Small intestine (tissue), 7 donors: ENCODE measurements around the gene ZNF35. TPM values are rescaled to one million over a fixed set of nuclear protein-coding genes. Genes with fewer than 3 reads are reported as not detected.

ENCODE experiments used
- DNase-seq, 2 donors: peaks; one replicate each; pipeline versions ENCODE4 v3.0.0 to v3.0.0-alpha.2; 2013
- FAIRE-seq: peaks from 2 replicates; lab custom pipeline; 2012; peaks lifted over from hg19 to GRCh38; lab: Jason Lieb, UNC
- H3K27ac ChIP-seq, 3 donors: one replicate each; pipeline ENCODE4 v1.5.1; 2013; ENCODE audit warnings: low read length in 2 of 3, mild to moderate bottlenecking in 2 of 3, control low read depth in 1 of 3, inconsistent platforms in 1 of 3, low read depth in 1 of 3, moderate library complexity in 1 of 3
- H3K27me3 ChIP-seq, 3 donors: one replicate each; pipeline ENCODE4 v1.6.1; 2013; ENCODE audit warnings: low read length in 3 of 3, inconsistent platforms in 1 of 3; ENCODE audit not compliant: control insufficient read depth in 3 of 3, insufficient read depth in 3 of 3
- H3K36me3 ChIP-seq, 3 donors: one replicate each; pipeline ENCODE4 v1.6.1; 2013; ENCODE audit warnings: low read length in 3 of 3, inconsistent platforms in 1 of 3, low read depth in 1 of 3, mild to moderate bottlenecking in 1 of 3, moderate library complexity in 1 of 3; ENCODE audit not compliant: control insufficient read depth in 3 of 3, insufficient read depth in 2 of 3
- H3K4me1 ChIP-seq, 3 donors: one replicate each; pipeline ENCODE4 v1.6.1; 2013; ENCODE audit warnings: low read length in 2 of 3, inconsistent platforms in 1 of 3, low read depth in 1 of 3, mild to moderate bottlenecking in 1 of 3, moderate library complexity in 1 of 3; ENCODE audit not compliant: control insufficient read depth in 3 of 3, insufficient read depth in 2 of 3
- H3K4me3 ChIP-seq, 3 donors: one replicate each; pipeline ENCODE4 v1.5.1; 2013; ENCODE audit warnings: low read length in 3 of 3, control low read depth in 1 of 3, inconsistent platforms in 1 of 3, low read depth in 1 of 3, mild to moderate bottlenecking in 1 of 3, moderate library complexity in 1 of 3
- H3K9me3 ChIP-seq, 2 donors: one replicate each; pipeline ENCODE4 v1.6.1; 2013; ENCODE audit warnings: low read depth in 1 of 2, low read length in 1 of 2; ENCODE audit not compliant: control insufficient read depth in 2 of 2, insufficient read depth in 1 of 2
- WGBS, 3 donors: extraction: QIAGEN DNeasy Blood & Tissue Kit; methylation state at CpG; one replicate each; pipeline ENCODE4 v1.1.7; 2013; 5-methylcytosine and 5-hydroxymethylcytosine counted together
- polyA plus RNA-seq, 4 donors: library from polyadenylated mRNA; stranded (reverse) in 3 of 4; unstranded in 1 of 4; fragments of 200-250 nt in 3 of 4; fragments of 120-200 nt in 1 of 4; gene quantifications; one replicate each; pipeline versions ENCODE4 v1.2.1 to v1.2.3, GENCODE V29; 2013
- donor health status: healthy with polysubstance abuse.
- donor health status: control.
- donor health status: control.
- donor health status: Bipolar disorder and iron deficiency.
- donor health status: healthy.

ZNF35 gene
- polyA plus RNA-seq, 4 donors = 3.1 to 7.8 (median 5.0) TPM

GRCh38 chr3:44647771-44648170 lies 761 bp upstream of the ZNF35 start:
- H3K36me3 ChIP-seq = peaks cover 3 to 10% (median 10%) of the 10 kb centered on the region in 3 donors
- DNase-seq = no peak
- H3K27ac ChIP-seq = no peak overlapping the region
- 76 to 89% (median 83%) methylated on average over 1 of the region's 1 CpG for WGBS, 3 donors
- peaks cover 2 to 18% of the 10 kb centered on the region in 2 donors for H3K9me3 ChIP-seq
- H3K4me3 ChIP-seq = no peak overlapping the region
- no peaks in the 10 kb centered on the region for H3K27me3 ChIP-seq
- FAIRE-seq = no peak
- no peaks in the 10 kb centered on the region for H3K4me1 ChIP-seq

DNA sequence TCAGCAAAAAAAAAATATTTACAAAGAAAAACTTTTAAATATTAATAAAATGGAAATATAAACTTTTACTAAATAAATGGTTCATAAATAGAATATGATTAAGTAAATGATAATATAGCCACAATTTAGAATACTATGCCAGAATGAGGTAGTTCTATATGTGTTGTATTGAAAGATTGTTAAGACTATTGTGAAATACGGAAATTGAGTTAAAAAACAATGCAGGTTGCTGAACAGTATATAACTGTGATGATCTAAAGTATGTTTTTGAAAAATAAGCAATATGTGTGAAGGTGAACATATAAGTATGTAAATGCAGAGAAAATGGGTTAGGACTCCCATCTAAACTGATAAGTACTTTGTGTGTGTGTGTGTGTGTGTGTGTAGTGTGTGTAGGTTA lies 1.2 kb downstream of the ZNF35 start:
- Histone ChIP-seq H3K36me3 (peaks cover 12 to 17% (median 13%) of the 10 kb centered on the region in 3 donors), H3K4me1 (no peaks in the 10 kb centered on the region), H3K27me3 (no peaks in the 10 kb centered on the region), H3K9me3 (peaks cover 0 to 5% of the 10 kb centered on the region in 2 donors), H3K4me3 (no peak overlapping the region), H3K27ac (no peak overlapping the region)
- no peak for FAIRE-seq
- no peak for DNase-seq
- 93 to 96% (median 95%) methylated on average over 1 of the region's 1 CpG for WGBS, 3 donors

DNA sequence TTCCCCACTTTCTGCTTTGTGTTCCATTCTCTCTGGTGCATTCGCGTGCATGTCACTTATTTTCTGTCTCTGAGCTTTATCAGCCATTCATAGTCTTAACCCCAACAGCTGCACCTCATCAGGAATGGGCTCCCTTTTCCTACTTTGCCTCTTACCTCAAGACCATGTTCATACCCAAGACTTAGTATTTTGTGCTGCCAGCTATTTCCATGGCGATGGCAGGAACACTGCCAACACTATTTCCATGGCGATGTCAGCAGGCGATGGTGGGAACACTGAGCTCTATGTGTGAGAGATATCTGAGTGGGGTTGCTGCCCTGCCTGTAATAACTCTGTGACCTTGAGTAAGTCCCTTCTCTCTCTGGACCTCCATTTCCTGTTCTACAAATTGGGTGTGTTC lies 5.5 kb downstream of the ZNF35 start:
- 97 to 100% (median 99%) methylated on average over 5 of the region's 5 CpGs for WGBS, 3 donors
- no peak for FAIRE-seq

DNA sequence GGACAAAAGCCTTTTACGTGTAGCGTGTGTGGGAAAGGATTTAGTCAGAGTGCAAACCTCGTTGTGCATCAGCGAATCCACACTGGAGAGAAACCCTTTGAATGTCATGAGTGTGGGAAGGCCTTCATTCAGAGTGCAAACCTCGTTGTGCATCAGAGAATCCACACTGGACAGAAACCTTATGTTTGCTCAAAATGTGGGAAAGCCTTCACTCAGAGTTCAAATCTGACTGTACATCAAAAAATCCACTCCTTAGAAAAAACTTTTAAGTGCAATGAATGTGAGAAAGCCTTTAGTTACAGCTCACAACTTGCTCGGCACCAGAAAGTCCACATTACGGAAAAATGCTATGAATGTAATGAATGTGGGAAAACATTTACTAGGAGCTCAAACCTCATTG lies 10.5 kb downstream of the ZNF35 start:
- no peaks in the 10 kb centered on the region for H3K4me1 ChIP-seq
- no peak overlapping the region for H3K4me3 ChIP-seq
- H3K27ac ChIP-seq = no peak overlapping the region
- DNase-seq = no peak
- H3K27me3 ChIP-seq = no peaks in the 10 kb centered on the region
- H3K36me3 ChIP-seq = peaks cover 21 to 26% (median 24%) of the 10 kb centered on the region in 3 donors
- WGBS, 3 donors = 94 to 96% (median 96%) methylated on average over 7 of the region's 7 CpGs
- no peak for FAIRE-seq
- H3K9me3 ChIP-seq = peaks cover 0 to 14% of the 10 kb centered on the region in 2 donors

More for the DNA sequence above, 5.5 kb downstream of the ZNF35 start:
- no peak for DNase-seq
- no peaks in the 10 kb centered on the region for H3K27me3 ChIP-seq
- H3K4me1 ChIP-seq = no peaks in the 10 kb centered on the region
- H3K4me3 ChIP-seq = no peak overlapping the region
- H3K9me3 ChIP-seq = peaks cover 0 to 10% of the 10 kb centered on the region in 2 donors
- no peak overlapping the region for H3K27ac ChIP-seq
- H3K36me3 ChIP-seq = peaks cover 26 to 30% (median 29%) of the 10 kb centered on the region in 3 donors

DNA sequence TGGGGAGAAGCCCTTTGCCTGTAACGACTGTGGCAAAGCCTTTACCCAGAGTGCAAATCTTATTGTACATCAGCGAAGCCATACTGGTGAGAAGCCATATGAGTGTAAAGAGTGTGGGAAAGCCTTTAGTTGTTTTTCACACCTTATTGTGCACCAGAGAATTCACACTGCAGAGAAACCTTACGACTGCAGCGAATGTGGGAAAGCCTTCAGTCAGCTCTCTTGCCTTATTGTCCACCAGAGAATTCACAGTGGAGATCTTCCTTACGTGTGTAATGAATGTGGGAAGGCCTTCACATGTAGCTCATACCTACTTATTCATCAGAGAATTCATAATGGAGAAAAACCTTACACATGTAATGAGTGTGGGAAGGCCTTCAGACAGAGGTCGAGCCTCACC lies 10.9 kb downstream of the ZNF35 start:
- Histone ChIP-seq H3K36me3 (peaks cover 21 to 23% (median 21%) of the 10 kb centered on the region in 3 donors), H3K9me3 (peaks cover 0 to 14% of the 10 kb centered on the region in 2 donors), H3K4me1 (no peaks in the 10 kb centered on the region), H3K27ac (no peak overlapping the region), H3K4me3 (no peak overlapping the region), H3K27me3 (no peaks in the 10 kb centered on the region)
- no peak for DNase-seq
- FAIRE-seq = no peak
- 96 to 98% (median 97%) methylated on average over 6 of the region's 6 CpGs for WGBS, 3 donors

GRCh38 chr3:44661189-44661588 lies 12.7 kb downstream of the ZNF35 start:
- H3K27ac ChIP-seq = no peak overlapping the region
- no peak for FAIRE-seq
- 93 to 98% (median 97%) methylated on average over 2 of the region's 2 CpGs for WGBS, 3 donors
- H3K4me1 ChIP-seq = no peaks in the 10 kb centered on the region
- H3K4me3 ChIP-seq = no peak overlapping the region
- H3K27me3 ChIP-seq = no peaks in the 10 kb centered on the region
- H3K9me3 ChIP-seq = peaks cover 0 to 14% of the 10 kb centered on the region in 2 donors
- H3K36me3 ChIP-seq = peaks cover 17 to 21% (median 20%) of the 10 kb centered on the region in 3 donors
- DNase-seq = no peak

DNA sequence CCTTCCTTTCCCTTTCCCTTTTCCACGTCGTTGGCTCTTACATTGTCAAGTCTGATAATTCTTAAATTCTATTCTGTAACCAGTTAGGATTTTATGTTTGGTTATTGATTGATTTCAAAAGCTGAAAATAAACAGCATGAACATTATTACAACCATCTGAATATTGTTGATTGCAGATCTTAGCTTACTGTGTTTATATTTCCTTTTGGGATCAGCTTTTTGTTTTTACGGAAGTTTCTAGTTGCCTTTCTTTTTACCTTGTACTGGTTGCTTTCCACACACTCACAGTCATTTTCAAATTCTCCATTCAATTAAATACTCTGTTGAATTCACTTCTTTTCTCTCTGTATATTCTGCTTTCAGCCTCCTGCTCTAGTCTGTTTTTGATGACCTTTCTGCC lies 16.6 kb downstream of the ZNF35 start:
- 91 to 99% (median 94%) methylated on average over 3 of the region's 3 CpGs for WGBS, 3 donors
- peaks cover 0 to 3% (median 0%) of the 10 kb centered on the region in 3 donors for H3K36me3 ChIP-seq

GRCh38 chr3:44666346-44666745 lies 17.8 kb downstream of the ZNF35 start:
- no peaks in the 10 kb centered on the region for H3K27me3 ChIP-seq
- no peaks in the 10 kb centered on the region for H3K36me3 ChIP-seq
- no peak overlapping the region for H3K27ac ChIP-seq
- no peak for FAIRE-seq
- H3K9me3 ChIP-seq = no peaks in the 10 kb centered on the region
- H3K4me3 ChIP-seq = no peak overlapping the region
- no peak for DNase-seq
- 86 to 96% (median 96%) methylated on average over 4 of the region's 4 CpGs for WGBS, 3 donors
- H3K4me1 ChIP-seq = no peaks in the 10 kb centered on the region

More for the DNA sequence above, 16.6 kb downstream of the ZNF35 start:
- Histone ChIP-seq H3K9me3 (no peaks in the 10 kb centered on the region), H3K4me3 (no peak overlapping the region), H3K27me3 (no peaks in the 10 kb centered on the region), H3K4me1 (no peaks in the 10 kb centered on the region), H3K27ac (no peak overlapping the region)
- DNase-seq = no peak
- no peak for FAIRE-seq

DNA sequence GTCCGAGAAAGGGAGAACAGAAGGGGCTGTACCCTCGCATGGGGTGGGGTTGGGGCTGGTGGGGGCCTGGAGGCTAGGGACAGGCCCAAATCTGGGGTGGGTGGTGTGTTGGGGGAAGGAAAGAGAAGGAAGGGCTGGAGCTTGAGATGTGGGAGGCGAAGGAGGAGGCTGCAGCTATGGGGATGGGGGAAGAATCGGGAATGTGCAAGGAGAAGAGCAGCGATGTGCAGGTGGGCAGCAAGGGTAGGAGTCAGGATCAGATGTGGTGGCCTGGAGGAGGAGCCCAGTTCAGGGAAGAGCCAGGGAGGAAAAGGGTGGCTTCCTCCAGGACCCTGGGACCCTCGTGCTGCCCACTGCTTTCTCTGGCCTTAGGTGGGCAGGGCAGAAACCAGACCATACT lies 21.2 kb downstream of the ZNF35 start:
- H3K27ac ChIP-seq = no peak overlapping the region
- H3K4me3 ChIP-seq = no peak overlapping the region
- H3K36me3 ChIP-seq = no peaks in the 10 kb centered on the region
- 84 to 89% (median 89%) methylated on average over 6 of the region's 6 CpGs for WGBS, 3 donors
- H3K27me3 ChIP-seq = no peaks in the 10 kb centered on the region
- FAIRE-seq = no peak
- no peaks in the 10 kb centered on the region for H3K4me1 ChIP-seq
- DNase-seq = no peak
- peaks cover 0 to 8% of the 10 kb centered on the region in 2 donors for H3K9me3 ChIP-seq
